Activated CD8-positive, alpha-beta T cell treated with anti-CD3 and anti-CD28 coated beads for 36 hours (primary cell): ENCODE data around the gene UBE2Q1. TPM values are rescaled to one million over a fixed set of nuclear protein-coding genes. Genes with fewer than 3 reads are reported as not detected.

Experiments used
- ATAC-seq: fragments of 200-7000 bp; cut with Tn5 transposase; one replicate; pipeline ENCODE4 v1.10.0; 2021; ENCODE audit warnings: mild to moderate bottlenecking, moderate library complexity
- CTCF ChIA-PET: fragments of 350-600 bp; sonication (Branson Sonifier 250); formaldehyde crosslinking; loops from one replicate; lab custom pipeline; 2021; ENCODE audit warnings: antibody characterized with exemption; lab: Charles Lee
- POLR2A ChIA-PET: fragments of 350-600 bp; sonication (Branson Sonifier 250); formaldehyde crosslinking; loops from one replicate; lab custom pipeline; 2021; ENCODE audit warnings: antibody characterized with exemption; lab: Charles Lee
- DNase-seq: peaks from one replicate; pipeline ENCODE4 v3.0.0-alpha.2; 2020
- H3K27ac Mint-ChIP-seq: one replicate; pipeline ENCODE4 v1.8.0; 2021; ENCODE audit warnings: mild to moderate bottlenecking, mixed read lengths
- H3K27me3 Mint-ChIP-seq: one replicate; pipeline ENCODE4 v1.8.0; 2021; ENCODE audit warnings: mixed read lengths
- H3K36me3 Mint-ChIP-seq: one replicate; pipeline ENCODE4 v1.8.0; 2021; ENCODE audit warnings: low read depth, mixed read lengths
- H3K4me1 Mint-ChIP-seq: one replicate; pipeline ENCODE4 v1.8.0; 2021; ENCODE audit warnings: low read depth, mixed read lengths
- H3K4me3 Mint-ChIP-seq: one replicate; pipeline ENCODE4 v1.8.0; 2021; ENCODE audit warnings: mild to moderate bottlenecking, moderate library complexity, mixed read lengths
- H3K9me3 Mint-ChIP-seq: one replicate; pipeline ENCODE4 v1.8.0; 2021; ENCODE audit warnings: mixed read lengths
- intact Hi-C: fragments of 100-400 bp; cut with micrococcal nuclease; formaldehyde crosslinking; loops from one replicate; pipeline ENCODE4 v1.10.0; 2022
- total RNA-seq, 2 experiments: library from RNA; stranded (reverse); gene quantifications; one replicate each; pipeline ENCODE4 v1.2.3, GENCODE V29; 2021
- TF ChIP-seq, protein P1 (sequence below): fragments of 200-600 bp; IDR thresholded peaks from one replicate; pipeline ENCODE4 v1.8.0; 2022; ENCODE audit warnings: antibody characterized with exemption, mild to moderate bottlenecking

Gene UBE2Q1
- total RNA-seq, 2 experiments from 2014 or later: 71.2 to 74.6 TPM

DNA sequence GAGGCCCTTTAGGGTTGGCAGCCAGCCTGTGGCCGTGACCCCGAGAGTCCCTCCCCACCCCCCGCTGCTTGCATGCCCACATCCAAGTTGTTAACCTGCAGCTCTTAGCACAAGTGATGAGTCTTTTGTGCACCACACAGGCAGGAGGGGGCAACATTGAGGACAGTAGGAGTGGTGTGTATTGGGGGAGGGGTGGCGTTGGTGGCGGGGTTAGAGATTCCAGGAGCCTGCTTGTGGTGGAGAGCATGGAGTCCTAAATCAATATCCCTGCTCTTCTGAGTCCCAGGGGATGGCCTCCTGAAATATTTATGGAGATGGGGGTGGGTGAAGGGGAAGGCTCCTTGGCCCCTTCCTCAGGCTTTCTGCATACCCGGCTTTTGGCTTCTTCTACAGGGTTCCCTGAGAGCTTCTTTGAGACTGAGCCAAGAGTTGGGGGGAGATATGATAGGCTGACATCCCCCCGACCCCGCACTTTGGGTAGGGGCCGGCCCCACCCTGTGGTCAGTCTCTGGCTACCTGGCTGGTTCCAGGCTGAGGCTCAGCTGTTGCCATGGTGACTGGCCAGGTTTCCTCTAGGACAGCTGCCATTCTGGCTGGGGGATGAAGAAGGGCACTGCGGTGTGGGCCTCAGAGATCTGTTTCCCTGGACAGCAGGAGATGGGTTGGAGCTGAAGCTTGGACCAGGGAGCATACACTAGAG, 14.2 kb upstream of the UBE2Q1 start:
- DNase-seq: no peak
- H3K4me3 Mint-ChIP-seq: no peak overlapping the region
- H3K27me3 Mint-ChIP-seq: peaks cover under 1% of the 10 kb centered on the region
- ChIA-PET CTCF (no interaction called here), POLR2A (interaction anchor here (0.8 to 1.6 kb wide), 3 partner anchors 11 to 83 kb away, joined by 3 to 5 read pairs (median 3); no protein-coding TSS in a partner anchor)
- TF ChIP-seq, protein P1, sequence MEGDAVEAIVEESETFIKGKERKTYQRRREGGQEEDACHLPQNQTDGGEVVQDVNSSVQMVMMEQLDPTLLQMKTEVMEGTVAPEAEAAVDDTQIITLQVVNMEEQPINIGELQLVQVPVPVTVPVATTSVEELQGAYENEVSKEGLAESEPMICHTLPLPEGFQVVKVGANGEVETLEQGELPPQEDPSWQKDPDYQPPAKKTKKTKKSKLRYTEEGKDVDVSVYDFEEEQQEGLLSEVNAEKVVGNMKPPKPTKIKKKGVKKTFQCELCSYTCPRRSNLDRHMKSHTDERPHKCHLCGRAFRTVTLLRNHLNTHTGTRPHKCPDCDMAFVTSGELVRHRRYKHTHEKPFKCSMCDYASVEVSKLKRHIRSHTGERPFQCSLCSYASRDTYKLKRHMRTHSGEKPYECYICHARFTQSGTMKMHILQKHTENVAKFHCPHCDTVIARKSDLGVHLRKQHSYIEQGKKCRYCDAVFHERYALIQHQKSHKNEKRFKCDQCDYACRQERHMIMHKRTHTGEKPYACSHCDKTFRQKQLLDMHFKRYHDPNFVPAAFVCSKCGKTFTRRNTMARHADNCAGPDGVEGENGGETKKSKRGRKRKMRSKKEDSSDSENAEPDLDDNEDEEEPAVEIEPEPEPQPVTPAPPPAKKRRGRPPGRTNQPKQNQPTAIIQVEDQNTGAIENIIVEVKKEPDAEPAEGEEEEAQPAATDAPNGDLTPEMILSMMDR: no peak
- no peaks in the 10 kb centered on the region for H3K9me3 Mint-ChIP-seq
- intact Hi-C loops: no loop called here
- no peak overlapping the region for H3K27ac Mint-ChIP-seq
- H3K4me1 Mint-ChIP-seq: peaks cover 1% of the 10 kb centered on the region
- no peaks in the 10 kb centered on the region for H3K36me3 Mint-ChIP-seq
- ATAC-seq: no peak

DNA sequence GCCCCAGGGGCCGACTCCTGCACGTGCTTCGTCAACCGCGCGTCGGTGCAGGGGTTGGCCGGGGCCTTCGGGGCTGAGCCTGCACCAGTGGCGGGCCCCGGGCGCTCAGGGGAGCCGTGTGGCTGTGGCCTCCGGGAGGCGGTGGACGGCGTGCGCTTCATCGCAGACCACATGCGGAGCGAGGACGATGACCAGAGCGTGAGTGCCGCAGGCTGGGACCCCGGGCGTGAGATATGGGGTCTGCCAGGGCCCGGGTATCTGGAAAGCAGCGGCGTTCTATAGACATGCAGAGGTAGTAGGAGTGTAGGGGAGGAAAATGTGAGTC, 13.5 kb upstream of the UBE2Q1 start:
- TF ChIP-seq, protein P1: no peak
- Mint-ChIP-seq H3K4me1 (peaks cover 4% of the 10 kb centered on the region), H3K27ac (no peak overlapping the region), H3K9me3 (no peaks in the 10 kb centered on the region), H3K4me3 (no peak overlapping the region), H3K27me3 (peaks cover 5% of the 10 kb centered on the region), H3K36me3 (no peaks in the 10 kb centered on the region)
- ATAC-seq (no peak), DNase-seq (no peak)
- POLR2A ChIA-PET: interaction anchor here (1.6 kb wide), 1 partner anchor 12 kb away, joined by 5 read pairs; no protein-coding TSS in a partner anchor
- intact Hi-C loops: no loop called here
- CTCF ChIA-PET: no interaction called here

DNA sequence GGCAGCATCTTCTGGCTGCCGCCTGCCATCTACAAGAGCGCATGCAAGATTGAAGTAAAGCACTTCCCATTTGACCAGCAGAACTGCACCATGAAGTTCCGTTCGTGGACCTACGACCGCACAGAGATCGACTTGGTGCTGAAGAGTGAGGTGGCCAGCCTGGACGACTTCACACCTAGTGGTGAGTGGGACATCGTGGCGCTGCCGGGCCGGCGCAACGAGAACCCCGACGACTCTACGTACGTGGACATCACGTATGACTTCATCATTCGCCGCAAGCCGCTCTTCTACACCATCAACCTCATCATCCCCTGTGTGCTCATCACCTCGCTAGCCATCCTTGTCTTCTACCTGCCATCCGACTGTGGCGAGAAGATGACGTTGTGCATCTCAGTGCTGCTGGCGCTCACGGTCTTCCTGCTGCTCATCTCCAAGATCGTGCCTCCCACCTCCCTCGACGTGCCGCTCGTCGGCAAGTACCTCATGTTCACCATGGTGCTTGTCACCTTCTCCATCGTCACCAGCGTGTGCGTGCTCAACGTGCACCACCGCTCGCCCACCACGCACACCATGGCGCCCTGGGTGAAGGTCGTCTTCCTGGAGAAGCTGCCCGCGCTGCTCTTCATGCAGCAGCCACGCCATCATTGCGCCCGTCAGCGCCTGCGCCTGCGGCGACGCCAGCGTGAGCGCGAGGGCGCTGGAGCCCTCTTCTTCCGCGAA, 12.9 kb upstream of the UBE2Q1 start:
- Mint-ChIP-seq H3K4me3 (no peak overlapping the region), H3K36me3 (no peaks in the 10 kb centered on the region), H3K27me3 (peaks cover 10% of the 10 kb centered on the region), H3K4me1 (peaks cover 4% of the 10 kb centered on the region), H3K27ac (no peak overlapping the region), H3K9me3 (no peaks in the 10 kb centered on the region)
- TF ChIP-seq, protein P1: no peak
- CTCF ChIA-PET: no interaction called here
- intact Hi-C loops: no loop called here
- ATAC-seq: no peak
- DNase-seq: no peak
- POLR2A ChIA-PET: no interaction called here

DNA sequence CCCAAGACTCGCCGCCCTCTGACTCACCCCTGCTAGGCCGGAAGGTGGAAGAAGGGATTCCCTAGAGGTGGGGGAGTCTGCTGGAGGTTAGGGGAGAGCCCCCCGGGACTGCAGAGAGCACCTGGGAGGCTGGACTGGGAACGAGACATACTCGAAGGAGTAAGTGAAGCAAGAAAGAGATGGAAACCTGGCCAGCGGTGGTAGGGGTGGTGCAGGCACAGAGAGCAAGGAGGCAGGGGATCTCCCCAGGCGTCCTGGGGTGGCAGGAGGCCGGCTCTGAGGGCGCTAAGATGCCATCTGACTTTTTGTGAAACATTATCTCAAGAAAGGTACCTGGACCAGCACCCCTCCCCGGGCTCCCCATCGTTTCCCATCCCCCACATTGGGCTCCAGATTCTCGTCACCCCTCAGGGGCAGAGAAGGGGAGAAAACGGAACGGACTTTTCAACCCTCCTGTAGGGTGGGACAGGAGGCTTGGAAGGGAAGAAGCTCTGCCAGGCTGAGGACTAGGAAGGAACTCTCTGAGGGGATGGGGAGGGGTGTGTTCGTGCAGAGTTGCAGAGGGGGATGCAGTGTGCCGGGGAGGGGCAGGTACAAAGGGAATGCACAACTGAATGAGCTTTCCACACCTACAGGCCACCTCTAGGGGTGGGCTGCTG, 9.8 kb upstream of the UBE2Q1 start:
- no peaks in the 10 kb centered on the region for H3K36me3 Mint-ChIP-seq

More for the DNA sequence above, 9.8 kb upstream of the UBE2Q1 start:
- ChIA-PET POLR2A (no interaction called here), CTCF (interaction anchor here (1.2 to 2.1 kb wide), 3 partner anchors 9 to 368 kb away, joined by 3 to 7 read pairs (median 3); partner anchors contain the start of gene PMVK)
- H3K27me3 Mint-ChIP-seq: peaks cover 11% of the 10 kb centered on the region
- intact Hi-C loops: loop anchor here (10.0 kb wide), 1 partner anchor 307 kb away; the partner anchor contains the start of gene KCNN3
- DNase-seq: no peak
- TF ChIP-seq, protein P1: no peak
- H3K27ac Mint-ChIP-seq: no peak overlapping the region
- H3K4me1 Mint-ChIP-seq: peaks cover 4% of the 10 kb centered on the region
- ATAC-seq: no peak
- H3K9me3 Mint-ChIP-seq: no peaks in the 10 kb centered on the region
- H3K4me3 Mint-ChIP-seq: no peak overlapping the region
